Neural cell (in vitro differentiated cells): ENCODE measurements around the gene VPS33B.

Source experiments
- CTCF ChIP-seq: fragments of 450-650 bp; IDR thresholded peaks from 2 replicates; pipeline ENCODE4 v1.5.1; 2014; ENCODE audit warnings: antibody characterized with exemption, mild to moderate bottlenecking, moderate library complexity; ENCODE audit not compliant: poor library complexity, severe bottlenecking
- EP300 ChIP-seq: fragments of 450-650 bp; conservative IDR thresholded peaks from 2 replicates; pipeline ENCODE4 v1.6.1; 2014; ENCODE audit warnings: antibody characterized with exemption, mild to moderate bottlenecking, moderate library complexity; ENCODE audit not compliant: poor library complexity, severe bottlenecking
- EZH2 ChIP-seq: fragments of 200-600, 300-800 bp; shearing (Covaris generic), sonication (generic); IDR thresholded peaks from 2 replicates; pipeline ENCODE4 v1.6.1; 2014; ENCODE audit warnings: antibody characterized with exemption, low read length, borderline replicate concordance, mild to moderate bottlenecking; ENCODE audit not compliant: insufficient read depth, poor library complexity, severe bottlenecking
- POLR2AphosphoS5 ChIP-seq: IDR thresholded peaks from 2 replicates; pipeline ENCODE4 v1.6.1; 2012
- RAD21 ChIP-seq: fragments of 450-650 bp; conservative IDR thresholded peaks from 2 replicates; pipeline ENCODE4 v1.6.1; 2014; ENCODE audit warnings: antibody characterized with exemption, mild to moderate bottlenecking, moderate library complexity
- REST ChIP-seq: IDR thresholded peaks from 2 replicates; pipeline ENCODE4 v1.6.1; 2012; ENCODE audit warnings: borderline replicate concordance
- SMC3 ChIP-seq: fragments of 450-650 bp; conservative IDR thresholded peaks from 2 replicates; pipeline ENCODE4 v1.6.1; 2014; ENCODE audit warnings: antibody characterized with exemption, mild to moderate bottlenecking, moderate library complexity; ENCODE audit not compliant: poor library complexity

- TF ChIP-seq CTCF: no peak
- no peak for TF ChIP-seq REST
- TF ChIP-seq POLR2AphosphoS5: no peak
- TF ChIP-seq RAD21: no peak
- TF ChIP-seq EP300: no peak
- TF ChIP-seq EZH2: no peak
- TF ChIP-seq SMC3: no peak
Measured at GRCh38 chr15:90974216-90974615, 48.2 kb downstream of the VPS33B start.
